D721Med (cell line): Measurements from ENCODE around the gene KRT40.
"Not testable (repeated sequence)": the region's sequence is repeated elsewhere in the genome, so short reads cannot be mapped to it uniquely, and the experiment has no call there.

ENCODE experiments used
- DNase-seq: peaks from one replicate; pipeline ENCODE4 v3.0.0; 2011; ENCODE audit warnings: low spot score; ENCODE audit not compliant: insufficient read length
- FAIRE-seq: peaks from 2 replicates; lab custom pipeline; 2011; peaks lifted over from hg19 to GRCh38; lab: Jason Lieb, UNC
- TF ChIP-seq, protein P1 (sequence below): IDR thresholded peaks from 2 replicates; pipeline ENCODE4 v1.5.1; 2012; ENCODE audit warnings: mild to moderate bottlenecking, control low read depth; ENCODE audit not compliant: insufficient read depth; ENCODE audit errors: missing control alignments

Gene KRT40

DNA sequence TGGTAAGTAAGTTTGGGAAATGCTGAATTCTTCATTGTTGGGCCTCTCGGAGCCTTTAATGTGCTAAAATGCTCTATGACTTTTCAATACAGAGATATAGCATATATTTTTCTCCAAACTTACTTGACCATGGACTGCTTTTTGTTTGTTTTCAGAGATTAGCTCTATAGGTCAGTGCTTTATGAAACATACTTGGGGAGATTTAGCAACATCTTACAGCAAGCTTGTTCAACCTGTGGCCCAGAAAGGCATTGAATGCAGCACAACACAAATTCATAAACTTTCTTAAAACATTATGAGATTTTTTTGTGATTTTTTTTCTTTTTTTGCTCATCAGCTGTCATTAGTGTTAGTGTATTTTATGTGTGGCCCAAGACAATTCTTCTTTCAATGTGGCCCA is 25.8 kb upstream of the KRT40 start:
- no peak for FAIRE-seq
- DNase-seq, result no peak
- TF ChIP-seq, protein P1, sequence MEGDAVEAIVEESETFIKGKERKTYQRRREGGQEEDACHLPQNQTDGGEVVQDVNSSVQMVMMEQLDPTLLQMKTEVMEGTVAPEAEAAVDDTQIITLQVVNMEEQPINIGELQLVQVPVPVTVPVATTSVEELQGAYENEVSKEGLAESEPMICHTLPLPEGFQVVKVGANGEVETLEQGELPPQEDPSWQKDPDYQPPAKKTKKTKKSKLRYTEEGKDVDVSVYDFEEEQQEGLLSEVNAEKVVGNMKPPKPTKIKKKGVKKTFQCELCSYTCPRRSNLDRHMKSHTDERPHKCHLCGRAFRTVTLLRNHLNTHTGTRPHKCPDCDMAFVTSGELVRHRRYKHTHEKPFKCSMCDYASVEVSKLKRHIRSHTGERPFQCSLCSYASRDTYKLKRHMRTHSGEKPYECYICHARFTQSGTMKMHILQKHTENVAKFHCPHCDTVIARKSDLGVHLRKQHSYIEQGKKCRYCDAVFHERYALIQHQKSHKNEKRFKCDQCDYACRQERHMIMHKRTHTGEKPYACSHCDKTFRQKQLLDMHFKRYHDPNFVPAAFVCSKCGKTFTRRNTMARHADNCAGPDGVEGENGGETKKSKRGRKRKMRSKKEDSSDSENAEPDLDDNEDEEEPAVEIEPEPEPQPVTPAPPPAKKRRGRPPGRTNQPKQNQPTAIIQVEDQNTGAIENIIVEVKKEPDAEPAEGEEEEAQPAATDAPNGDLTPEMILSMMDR, result no peak

DNA sequence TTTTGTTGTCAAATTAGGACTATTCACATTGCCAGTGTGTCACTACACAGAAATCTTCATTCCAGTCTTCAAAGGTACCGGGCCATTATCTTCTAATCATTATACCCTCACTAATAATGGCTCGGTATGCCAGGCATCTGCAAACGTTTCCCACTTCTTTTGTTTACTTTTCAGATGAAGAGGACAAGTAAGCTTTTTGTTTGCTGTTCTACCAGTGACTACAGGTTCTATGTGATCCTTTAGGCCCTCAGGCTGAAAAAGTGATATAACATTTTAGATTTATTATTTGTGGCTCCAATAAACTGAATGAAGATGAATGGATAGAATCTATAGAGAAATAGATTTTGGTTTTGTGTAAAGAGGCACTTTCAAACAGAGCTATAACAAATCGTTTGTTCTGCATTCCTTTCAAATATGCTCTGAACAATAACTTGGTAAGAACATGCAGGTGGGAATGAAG is 25.2 kb upstream of the KRT40 start:
- DNase-seq, result no peak
- TF ChIP-seq, protein P1, result no peak
- FAIRE-seq, result no peak

DNA sequence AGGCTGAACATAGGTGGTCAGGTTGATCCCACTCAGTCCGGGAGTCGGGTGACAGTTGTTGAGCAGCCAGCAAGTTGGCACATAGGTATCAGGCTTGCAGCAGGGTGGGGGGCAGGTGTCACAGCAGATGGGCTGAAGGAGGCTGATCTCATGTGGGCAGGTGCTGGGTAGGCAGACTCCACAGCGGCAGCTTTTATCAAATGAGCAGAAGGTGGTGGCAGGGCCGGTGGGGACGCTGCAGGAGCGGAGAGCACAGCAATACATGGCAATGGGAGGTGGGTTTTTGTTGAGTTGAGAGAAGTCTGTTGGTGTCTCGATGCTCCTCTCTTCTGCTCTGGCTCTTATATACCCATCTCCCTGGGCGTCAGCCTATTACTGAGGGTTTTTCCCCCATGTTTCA is 24.7 kb upstream of the KRT40 start, which contains the start of gene KRTAP3-1:
Gene KRTAP3-1, minus strand, starts transcription at position 318 of the 400 bp plus-strand sequence. Its CDS starts 54 bp downstream, at position 264.
- DNase-seq (no peak), FAIRE-seq (no peak)

DNA sequence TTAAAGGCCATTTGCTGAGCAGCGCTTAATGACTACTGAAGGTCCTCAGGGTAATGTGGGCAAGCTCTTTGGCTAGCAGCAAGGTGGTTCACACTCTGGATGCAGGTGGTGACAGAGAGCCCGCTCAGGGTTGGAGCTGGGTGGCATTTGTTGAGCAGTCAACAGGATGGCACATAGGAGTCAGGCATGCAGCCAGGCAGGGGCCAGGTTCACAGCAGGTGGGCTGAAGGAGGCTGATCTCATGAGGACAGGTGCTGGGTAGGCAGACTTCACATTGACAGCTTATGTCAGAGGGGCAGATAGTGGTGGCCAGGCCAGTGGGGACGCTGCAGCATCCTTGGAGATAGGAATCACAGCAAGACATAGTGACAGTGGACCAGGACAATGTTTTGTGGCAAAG is 20.3 kb upstream of the KRT40 start:
- no peak for FAIRE-seq
- DNase-seq, result no peak
- TF ChIP-seq, protein P1, result no peak

More for the DNA sequence above, 24.7 kb upstream of the KRT40 start, which contains the start of gene KRTAP3-1:
- TF ChIP-seq, protein P1, result no peak

DNA sequence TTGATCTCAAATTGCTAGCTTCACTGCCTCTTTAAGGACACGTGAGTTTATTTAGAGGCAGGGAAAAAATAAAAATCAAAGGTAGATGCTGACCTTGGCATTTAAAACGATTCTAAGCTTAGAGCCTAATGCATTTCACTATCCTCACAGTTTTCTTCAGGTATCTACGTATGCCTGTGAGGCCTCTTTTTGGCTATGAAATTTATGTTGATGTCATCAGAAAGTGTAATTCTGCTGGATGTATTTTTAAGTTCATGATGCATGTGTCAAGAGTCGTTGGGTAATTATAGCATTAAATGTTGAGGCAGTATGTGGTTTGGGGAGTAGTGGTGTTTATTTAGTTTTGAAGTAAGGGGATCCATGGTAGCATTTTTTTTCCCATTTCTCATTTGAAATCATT is 19.8 kb upstream of the KRT40 start:
- no peak for DNase-seq
- TF ChIP-seq, protein P1, result no peak
- no peak for FAIRE-seq

DNA sequence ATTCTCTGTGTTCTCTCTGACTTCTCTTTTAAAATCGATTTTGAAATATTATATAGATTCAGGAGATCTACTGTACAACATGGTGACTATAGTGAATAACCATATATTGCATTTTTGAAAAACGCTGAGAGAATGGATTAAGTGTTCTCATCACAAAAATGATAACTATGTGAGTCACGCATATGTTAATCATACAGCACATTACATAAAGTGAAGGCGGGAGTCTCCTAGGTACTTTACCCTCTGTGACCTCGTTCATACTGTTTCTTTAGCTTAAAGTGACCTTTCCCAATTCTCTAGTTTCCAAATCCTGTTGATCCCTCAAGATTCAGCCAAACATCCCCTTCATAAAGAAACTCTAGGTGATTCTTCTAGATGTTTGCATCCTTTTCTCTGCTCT is 18.7 kb upstream of the KRT40 start:
- TF ChIP-seq, protein P1, result no peak
- FAIRE-seq (no peak), DNase-seq (no peak)

DNA sequence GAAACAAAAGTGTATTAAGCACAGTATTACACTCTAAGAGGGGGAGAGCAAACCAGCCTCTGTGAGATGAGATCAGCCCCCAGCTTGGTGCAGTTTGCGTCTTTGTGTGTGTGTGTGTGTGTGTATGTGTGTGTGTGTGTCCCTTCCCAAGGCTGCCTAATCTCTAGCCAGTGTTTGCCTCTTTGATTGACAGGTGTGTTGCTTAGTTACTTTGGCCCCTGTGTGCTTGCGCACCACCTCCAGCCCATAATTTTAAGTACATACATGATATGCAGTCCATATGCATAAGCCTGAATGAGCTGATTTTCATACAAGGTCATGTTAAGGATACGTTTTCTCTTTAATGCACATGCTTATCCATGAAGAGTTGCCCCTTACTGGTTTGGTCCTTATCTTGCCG is 17.7 kb upstream of the KRT40 start:
- TF ChIP-seq, protein P1, result no peak
- DNase-seq, result no peak
- FAIRE-seq, result no peak

DNA sequence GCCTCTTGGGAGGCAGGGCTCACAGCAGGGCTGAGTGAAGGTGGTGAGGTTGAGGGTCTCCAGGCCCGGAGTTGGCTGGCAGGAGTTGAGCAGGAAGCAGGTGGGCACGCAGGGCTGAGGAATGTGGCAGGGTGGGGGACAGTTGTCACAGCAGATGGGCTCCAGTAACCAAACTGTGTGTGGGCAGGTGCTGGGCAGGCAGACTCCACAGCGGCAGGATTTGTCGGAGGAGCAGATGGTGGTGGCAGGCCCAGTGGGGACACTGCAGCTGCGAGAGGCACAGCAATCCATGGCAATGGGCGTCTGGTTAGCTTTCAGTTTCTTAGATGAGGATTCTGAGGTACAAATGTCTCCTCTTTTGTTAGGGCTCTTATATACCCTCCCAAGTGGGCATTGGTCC is 15.4 kb upstream of the KRT40 start, which contains the start of gene KRTAP3-2:
Gene KRTAP3-2, minus strand, starts transcription at position 344 of the 400 bp plus-strand sequence. Its CDS starts 53 bp downstream, at position 291.
- not testable (repeated sequence) for FAIRE-seq, DNase-seq
